Measurements from ENCODE around the gene FOXE3. TPM values are rescaled to one million over a fixed set of nuclear protein-coding genes. Genes with fewer than 3 reads are reported as not detected.
A peak's percentile ranks its signal among the peaks of the same experiment; 100 is the strongest.

FOXE3 gene
- total RNA-seq, 1 experiment from 2014 or later = 0.28 TPM

DNA sequence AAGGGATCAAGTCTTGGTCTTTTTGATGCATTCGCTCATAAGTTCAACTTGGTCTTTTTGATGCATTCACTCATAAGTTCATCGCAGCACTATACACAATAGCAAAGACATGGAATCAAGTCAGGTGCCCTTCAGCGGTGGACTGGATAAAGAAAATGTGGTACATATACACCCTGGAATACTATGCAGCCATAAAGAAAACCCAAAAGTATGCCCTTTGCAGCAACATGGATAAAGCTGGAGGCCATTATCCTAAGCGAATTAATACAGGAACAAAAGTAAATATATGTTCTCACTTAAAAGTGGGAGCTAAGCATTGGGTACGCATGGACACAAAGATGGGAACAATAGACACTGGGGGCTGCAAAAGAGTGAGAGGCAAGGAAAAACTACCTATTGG is 29.8 kb upstream of the FOXE3 start:
- H4K20me1 ChIP-seq (ENCODE audit: insufficient read depth) = no peaks in the 10 kb centered on the region
- BruUV-seq (replicated peaks) = no TSS peak
- 0 out of 2 replicates have a peak, but pooled peaks cover 6% of the 10 kb centered on the region for H3K36me3 ChIP-seq (ENCODE audit: low read depth)
- no peak for DNase-seq
- intact Hi-C loops (cut with micrococcal nuclease; ENCODE audit: unreplicated experiment) = no loop called here
- H2AFZ ChIP-seq = no peak overlapping the region
- no peaks in the 10 kb centered on the region for H3K9me3 ChIP-seq (ENCODE audit: insufficient read depth, low read depth)
- CTCF ChIA-PET = interaction anchor here (0.6 kb wide), 1 partner anchor 190 kb away, joined by 4 read pairs; no protein-coding TSS in a partner anchor
- no peak overlapping the region for H3K27ac ChIP-seq
- no peaks in the 10 kb centered on the region; the same call in 1 of the 2 replicates for H3K9me2 ChIP-seq (ENCODE audit: insufficient read depth)
- no peaks in the 10 kb centered on the region for H3F3A ChIP-seq (ENCODE audit: insufficient read depth, low read depth)
- no peaks in the 10 kb centered on the region for H3K79me2 ChIP-seq (ENCODE audit: low read depth)
- no peak for TF ChIP-seq EZH2 (IDR thresholded peaks at IDR 0.05; ENCODE audit: low read depth)
- TF ChIP-seq, protein P1, sequence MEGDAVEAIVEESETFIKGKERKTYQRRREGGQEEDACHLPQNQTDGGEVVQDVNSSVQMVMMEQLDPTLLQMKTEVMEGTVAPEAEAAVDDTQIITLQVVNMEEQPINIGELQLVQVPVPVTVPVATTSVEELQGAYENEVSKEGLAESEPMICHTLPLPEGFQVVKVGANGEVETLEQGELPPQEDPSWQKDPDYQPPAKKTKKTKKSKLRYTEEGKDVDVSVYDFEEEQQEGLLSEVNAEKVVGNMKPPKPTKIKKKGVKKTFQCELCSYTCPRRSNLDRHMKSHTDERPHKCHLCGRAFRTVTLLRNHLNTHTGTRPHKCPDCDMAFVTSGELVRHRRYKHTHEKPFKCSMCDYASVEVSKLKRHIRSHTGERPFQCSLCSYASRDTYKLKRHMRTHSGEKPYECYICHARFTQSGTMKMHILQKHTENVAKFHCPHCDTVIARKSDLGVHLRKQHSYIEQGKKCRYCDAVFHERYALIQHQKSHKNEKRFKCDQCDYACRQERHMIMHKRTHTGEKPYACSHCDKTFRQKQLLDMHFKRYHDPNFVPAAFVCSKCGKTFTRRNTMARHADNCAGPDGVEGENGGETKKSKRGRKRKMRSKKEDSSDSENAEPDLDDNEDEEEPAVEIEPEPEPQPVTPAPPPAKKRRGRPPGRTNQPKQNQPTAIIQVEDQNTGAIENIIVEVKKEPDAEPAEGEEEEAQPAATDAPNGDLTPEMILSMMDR (conservative IDR thresholded peaks at IDR 0.05) = no peak
- H3K27me3 ChIP-seq (ENCODE audit: insufficient read depth, low read depth) = no peaks in the 10 kb centered on the region
- H3K4me2 ChIP-seq = no peak overlapping the region
- POLR2A ChIA-PET (ENCODE audit: unreplicated experiment) = no interaction called here
- no peaks in the 10 kb centered on the region for H3K4me1 ChIP-seq (replicated peaks; ENCODE audit: insufficient read depth)
- no peak overlapping the region for H3K4me3 ChIP-seq

DNA sequence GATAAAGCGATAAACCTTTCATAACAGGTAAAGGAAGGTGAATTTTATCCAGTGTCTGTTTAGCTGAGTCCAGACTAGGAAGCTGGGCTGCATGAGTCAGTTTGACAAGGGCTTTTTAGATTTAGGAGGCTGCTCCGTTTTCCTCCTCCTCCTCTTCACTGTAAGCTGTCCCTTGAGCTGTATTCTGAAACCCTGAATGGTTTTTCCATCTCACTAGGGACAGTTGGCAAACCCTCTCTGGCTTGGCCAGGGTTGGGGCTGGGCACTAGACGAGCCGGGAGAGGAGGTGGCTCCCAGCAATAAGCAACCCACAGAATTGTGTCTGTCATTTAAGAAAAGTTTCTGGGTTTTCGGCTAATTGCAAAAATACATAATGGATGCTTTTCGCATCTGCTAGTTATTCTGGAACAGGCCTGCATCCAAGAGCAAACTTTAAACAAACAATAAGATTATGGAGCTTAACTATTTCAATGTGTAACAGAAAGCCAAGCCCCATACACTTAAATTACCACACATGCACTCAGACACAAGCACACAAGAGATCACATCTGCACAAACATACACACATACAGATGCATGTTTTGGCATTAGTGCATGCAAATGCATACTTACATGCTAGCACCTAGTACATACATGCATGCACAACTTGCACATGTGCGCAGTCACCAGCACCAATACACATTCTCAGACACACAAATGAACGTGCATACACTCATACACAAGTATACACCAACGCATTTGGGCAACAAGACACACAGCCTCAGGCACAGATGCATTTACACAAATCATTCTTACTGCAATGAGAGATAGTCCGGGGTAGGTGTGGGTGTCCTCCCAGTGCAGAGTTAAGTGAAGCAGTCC is 27.8 kb upstream of the FOXE3 start:
- POLR2A ChIA-PET (ENCODE audit: unreplicated experiment) = no interaction called here
- DNase-seq = no peak

DNA sequence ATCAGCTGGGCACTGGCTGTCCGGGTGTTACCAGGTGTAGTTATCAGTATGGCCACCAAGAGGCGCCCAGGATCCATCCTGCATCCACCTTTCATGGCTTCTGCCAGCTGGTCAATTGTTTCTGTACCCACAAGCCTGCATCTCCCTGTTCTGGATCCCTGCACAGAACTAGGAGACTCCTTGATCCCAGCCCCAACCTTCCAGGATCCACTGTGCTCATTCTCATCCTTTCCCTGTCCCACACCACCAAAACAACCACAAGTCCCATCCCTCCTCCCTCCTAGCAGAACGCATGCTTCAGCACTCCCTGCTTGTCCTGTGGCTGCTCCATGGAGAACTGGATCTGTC is 27.2 kb upstream of the FOXE3 start:
- intact Hi-C loops (cut with micrococcal nuclease; ENCODE audit: unreplicated experiment) = loop anchor here (1.0 kb wide), 3 partner anchors 210 to 337 kb away; no protein-coding TSS in a partner anchor
- Histone ChIP-seq H3K4me1 (replicated peaks; ENCODE audit: insufficient read depth) (peaks cover 9% of the 10 kb centered on the region; the same call in 1 of the 2 replicates), H3K36me3 (ENCODE audit: low read depth) (no peaks in the 10 kb centered on the region), H3F3A (ENCODE audit: insufficient read depth, low read depth) (no peaks in the 10 kb centered on the region), H3K27me3 (ENCODE audit: insufficient read depth, low read depth) (no peaks in the 10 kb centered on the region), H3K4me2 (no peak overlapping the region), H3K9me3 (ENCODE audit: insufficient read depth, low read depth) (no peaks in the 10 kb centered on the region), H2AFZ (no peak overlapping the region), H3K79me2 (ENCODE audit: low read depth) (no peaks in the 10 kb centered on the region), H3K9me2 (ENCODE audit: insufficient read depth) (no peaks in the 10 kb centered on the region; the same call in 1 of the 2 replicates), H3K27ac (no peak overlapping the region), H4K20me1 (ENCODE audit: insufficient read depth) (no peaks in the 10 kb centered on the region), H3K4me3 (no peak overlapping the region)
- DNase-seq = peak; percentile 44 to 70
- no TSS peak for BruUV-seq (replicated peaks)
- TF ChIP-seq, protein P1 (conservative IDR thresholded peaks at IDR 0.05) = peak; percentile 88
- TF ChIP-seq EZH2 (IDR thresholded peaks at IDR 0.05; ENCODE audit: low read depth) = no peak
- POLR2A ChIA-PET (ENCODE audit: unreplicated experiment) = no interaction called here
- CTCF ChIA-PET = interaction anchor here (0.6 to 1.8 kb wide), 5 partner anchors 9 to 338 kb away, joined by 3 to 18 read pairs (median 4); partner anchors contain the start of gene FOXD2

More for the DNA sequence above, 27.8 kb upstream of the FOXE3 start:
- Histone ChIP-seq H3K27ac (no peak overlapping the region), H3K79me2 (ENCODE audit: low read depth) (no peaks in the 10 kb centered on the region), H3K36me3 (ENCODE audit: low read depth) (0 out of 2 replicates have a peak, but pooled peaks cover under 1% of the 10 kb centered on the region), H3K4me2 (no peak overlapping the region), H3F3A (ENCODE audit: insufficient read depth, low read depth) (no peaks in the 10 kb centered on the region), H3K9me3 (ENCODE audit: insufficient read depth, low read depth) (no peaks in the 10 kb centered on the region), H3K4me1 (replicated peaks; ENCODE audit: insufficient read depth) (peaks cover 5% of the 10 kb centered on the region; the same call in 1 of the 2 replicates), H3K27me3 (ENCODE audit: insufficient read depth, low read depth) (no peaks in the 10 kb centered on the region), H2AFZ (no peak overlapping the region), H3K4me3 (no peak overlapping the region), H3K9me2 (ENCODE audit: insufficient read depth) (no peaks in the 10 kb centered on the region; the same call in 1 of the 2 replicates), H4K20me1 (ENCODE audit: insufficient read depth) (no peaks in the 10 kb centered on the region)
- CTCF ChIA-PET = interaction anchor here (0.6 to 1.8 kb wide), 3 partner anchors 8 to 338 kb away, joined by 4 to 18 read pairs (median 4); partner anchors contain the start of gene FOXD2
- BruUV-seq (replicated peaks) = no TSS peak
- TF ChIP-seq, protein P1 (conservative IDR thresholded peaks at IDR 0.05) = no peak
- TF ChIP-seq EZH2 (IDR thresholded peaks at IDR 0.05; ENCODE audit: low read depth) = no peak
- intact Hi-C loops (cut with micrococcal nuclease; ENCODE audit: unreplicated experiment) = loop anchor here (1.0 kb wide), 2 partner anchors 322 to 338 kb away; no protein-coding TSS in a partner anchor

Data from PC-9 (cell line).